ENCODE results near the gene RAB3GAP2.
"Not testable (repeated sequence)": the region's sequence is repeated elsewhere in the genome, so short reads cannot be mapped to it uniquely, and the experiment has no call there.

RAB3GAP2 gene

DNA sequence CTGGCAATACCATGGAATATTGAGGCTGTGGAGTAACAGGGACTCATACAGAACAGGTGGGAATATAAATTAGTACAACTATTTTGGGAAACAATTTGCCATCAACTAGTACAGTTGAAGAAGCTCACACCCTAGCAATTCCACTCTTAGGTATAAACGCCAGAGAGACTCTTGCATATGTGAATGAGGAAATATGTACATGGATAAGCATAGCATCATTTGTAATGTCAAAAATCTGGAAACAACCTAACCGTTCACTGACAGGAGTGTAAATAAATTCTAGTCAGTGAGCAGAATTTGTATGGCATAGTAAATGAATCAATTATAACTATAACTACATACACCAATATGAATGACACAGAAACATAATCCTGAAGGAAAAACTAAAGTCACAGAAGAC, 83.7 kb downstream of the RAB3GAP2 start:
- no peak for DNase-seq

DNA sequence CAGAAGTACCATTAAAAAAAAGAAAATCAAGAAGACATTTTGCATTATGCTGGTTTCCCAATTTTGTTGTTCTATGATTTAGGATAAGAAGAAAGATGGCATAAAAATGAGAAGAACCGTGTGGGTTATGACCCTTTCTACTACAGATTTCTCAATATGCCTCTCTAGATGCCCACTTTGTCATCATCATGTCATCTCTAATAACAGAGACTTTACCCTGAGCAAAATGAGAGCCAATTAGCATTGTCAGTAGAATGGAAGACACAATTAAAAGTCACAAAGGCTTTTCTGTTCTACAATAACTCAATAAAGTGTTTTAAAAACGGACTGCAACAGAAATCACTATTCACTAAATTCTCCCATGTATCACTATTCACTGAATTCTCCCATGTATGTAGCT, 85.5 kb downstream of the RAB3GAP2 start:
- no peak for DNase-seq

DNA sequence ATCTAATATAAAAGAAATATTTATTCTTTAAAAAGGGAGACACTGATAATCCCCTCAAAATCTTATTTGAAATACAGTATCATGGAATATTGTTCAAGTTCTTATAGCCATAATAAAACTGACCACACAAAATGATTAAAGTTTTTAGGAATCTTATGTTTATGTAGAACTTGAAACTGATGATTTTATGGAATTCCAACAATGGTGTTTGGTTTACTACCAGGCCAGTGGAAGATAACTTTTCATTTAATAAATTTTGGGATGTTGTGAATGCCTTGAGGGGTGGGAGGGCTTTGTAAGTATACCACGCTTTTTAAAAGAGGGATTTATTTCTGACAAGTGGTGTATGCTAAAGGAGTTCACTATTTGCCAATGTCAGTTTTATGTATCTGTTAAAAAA, 87.7 kb downstream of the RAB3GAP2 start:
- DNase-seq, result no peak

DNA sequence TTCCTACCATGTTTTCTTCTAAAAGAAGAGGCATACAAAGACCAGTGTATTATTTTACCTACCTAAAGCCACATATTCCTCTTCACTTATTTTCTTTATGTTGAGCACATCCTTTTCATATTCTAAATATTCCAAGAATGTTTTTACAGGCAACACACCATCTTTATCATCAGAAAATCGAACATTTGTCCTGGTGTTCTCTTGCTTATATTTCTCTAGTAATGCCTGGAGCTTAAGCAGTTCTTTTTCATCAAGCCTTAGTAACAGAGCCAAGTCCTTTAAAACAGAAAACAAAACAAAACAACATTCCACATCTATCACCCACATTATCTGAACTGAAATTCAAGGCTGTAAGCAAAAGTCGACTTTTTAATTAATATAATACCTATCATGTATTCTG, 89.6 kb downstream of the RAB3GAP2 start:
- DNase-seq, result no peak

DNA sequence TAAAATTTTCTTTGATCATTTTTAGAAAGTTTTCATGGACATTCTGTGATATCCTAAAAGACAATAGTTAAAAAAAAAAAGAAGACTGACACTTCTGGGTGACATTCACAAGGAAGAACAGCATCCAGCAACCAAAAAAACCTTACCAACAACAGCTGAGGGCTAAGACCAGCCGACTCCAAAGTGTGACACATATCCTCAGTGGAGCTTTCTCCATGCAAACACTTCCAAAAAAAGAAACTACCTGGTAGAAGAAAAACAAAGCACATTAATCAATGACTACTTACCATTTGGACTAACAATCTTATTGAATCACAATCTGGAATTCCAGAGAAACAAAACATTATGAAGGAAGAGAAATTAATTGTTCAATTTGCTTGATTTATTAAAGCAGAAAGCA, 90.1 kb downstream of the RAB3GAP2 start:
- no peak for DNase-seq

DNA sequence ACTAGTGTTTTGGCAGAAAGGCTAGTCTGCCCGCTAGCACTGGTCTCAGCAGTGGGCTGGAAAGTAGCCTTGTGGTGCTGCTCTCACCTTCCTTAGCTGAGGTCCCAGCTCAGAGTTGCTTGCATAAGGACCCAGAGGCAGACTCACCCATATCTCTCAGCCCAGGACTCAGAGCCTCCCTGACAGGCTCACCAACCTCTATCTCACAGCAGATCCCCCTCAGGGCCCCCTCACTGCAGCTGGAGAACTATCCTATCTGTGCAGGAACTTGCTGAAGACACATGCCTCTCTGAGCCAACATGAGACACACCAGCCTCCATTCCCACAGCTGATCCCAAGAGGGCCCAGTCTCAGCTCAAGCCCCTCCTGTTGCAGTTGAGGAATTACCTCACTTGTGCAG, 95.7 kb downstream of the RAB3GAP2 start:
- DNase-seq, result no peak

DNA sequence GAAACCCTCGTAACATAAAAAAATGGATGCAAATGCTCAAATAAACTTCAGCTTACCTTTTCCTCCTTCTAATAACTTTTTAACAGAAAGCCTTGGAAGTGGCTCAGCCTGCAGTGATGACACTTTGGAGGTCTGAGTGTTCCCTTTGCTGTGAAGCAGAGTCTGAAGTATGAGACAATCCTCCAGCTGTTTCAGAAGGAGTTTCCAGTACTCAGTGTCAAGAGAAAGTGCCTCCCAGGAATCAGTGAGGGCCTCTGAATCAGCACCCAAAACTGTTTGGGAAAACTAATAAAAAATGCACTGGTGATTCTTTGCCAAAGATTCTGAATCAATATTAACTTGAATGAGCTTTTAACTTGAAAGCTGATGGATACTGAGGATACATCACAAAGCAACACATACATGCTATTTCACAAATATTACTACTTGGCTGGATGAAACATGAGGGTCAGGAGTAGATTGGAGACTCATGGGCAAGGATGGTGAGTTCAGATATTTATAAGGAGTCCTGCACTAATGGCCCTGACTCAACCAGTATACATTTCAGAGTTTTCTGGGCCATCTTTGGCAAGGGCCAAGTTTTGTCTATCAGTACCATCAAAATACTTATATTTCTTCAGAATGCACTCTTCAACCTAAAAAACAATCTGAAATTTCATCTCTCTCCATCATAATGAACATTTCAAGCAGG, 101.3 kb downstream of the RAB3GAP2 start:
- no peak for DNase-seq

DNA sequence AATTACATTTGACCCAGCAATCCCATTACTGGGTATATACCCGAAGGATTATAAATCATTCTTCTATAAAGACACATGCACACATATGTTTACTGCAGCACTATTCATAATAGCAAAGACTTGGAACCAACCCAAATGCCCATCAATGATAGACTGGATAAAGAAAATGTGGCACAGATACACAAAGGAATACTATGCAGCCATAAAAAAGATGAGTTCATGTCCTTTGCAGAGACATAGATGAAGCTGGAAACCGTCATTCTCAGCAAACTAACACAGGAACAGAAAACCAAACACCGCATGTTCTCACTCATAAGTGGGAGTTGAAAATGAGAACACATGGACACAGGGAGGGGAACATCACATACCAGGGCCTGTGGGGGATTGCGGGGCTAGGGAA, 102.4 kb downstream of the RAB3GAP2 start:
- not testable (repeated sequence) for DNase-seq

DNA sequence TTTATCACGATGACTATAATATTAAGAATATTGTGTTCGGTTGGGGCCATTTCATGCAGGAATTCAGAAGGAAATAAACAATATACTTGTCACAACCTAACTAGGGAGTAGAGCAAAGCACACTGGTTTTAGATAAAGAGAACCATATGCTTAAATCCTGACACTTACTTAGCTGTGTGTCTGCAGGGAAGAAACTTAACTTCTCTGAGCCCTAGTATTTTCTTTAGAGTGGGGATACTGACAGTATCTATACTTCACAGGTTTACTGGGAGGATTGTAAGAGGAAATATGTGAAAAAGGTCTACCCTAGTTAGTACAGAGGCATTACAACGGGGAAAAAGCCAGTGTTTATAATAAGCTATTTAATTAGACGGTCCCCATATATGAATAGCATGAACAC, 105.4 kb downstream of the RAB3GAP2 start:
- DNase-seq, result no peak

DNA sequence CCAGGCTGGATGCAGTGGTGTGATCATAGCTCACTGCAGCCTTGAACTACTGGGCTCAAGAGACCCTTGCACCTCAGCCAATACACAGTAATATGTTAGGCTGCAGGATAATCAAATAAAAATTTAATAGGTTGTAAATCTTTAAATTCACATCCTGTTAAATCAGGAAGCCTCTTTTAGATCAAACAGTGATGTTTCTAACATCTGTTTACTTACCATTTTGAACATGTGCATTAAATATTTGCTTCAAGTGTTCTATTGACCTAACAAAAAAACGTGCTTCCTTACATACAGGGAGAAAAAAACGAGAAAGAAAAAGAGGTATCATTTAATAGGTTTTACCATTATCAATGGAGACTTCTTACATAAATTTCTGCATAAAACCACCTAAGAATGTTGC, 107.7 kb downstream of the RAB3GAP2 start:
- no peak for DNase-seq

DNA sequence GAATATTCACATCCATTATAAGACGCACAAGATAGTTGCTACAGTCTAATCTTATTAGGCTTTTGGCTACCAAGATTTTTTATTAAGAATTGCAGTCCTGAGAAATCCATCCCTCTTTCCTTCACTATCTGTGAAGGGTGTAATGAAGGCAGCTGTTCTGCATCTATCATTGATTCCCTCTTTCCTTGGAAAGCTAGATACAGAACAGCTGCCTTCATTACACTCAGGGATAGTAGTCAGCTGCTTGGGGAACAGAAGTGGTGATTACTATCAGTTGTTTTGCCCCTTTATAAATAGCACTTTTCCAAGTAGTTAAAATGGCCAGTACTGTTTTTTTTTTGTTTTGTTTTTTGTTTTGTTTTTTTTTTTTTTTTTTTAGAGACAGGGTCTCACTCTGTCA, 108.1 kb downstream of the RAB3GAP2 start:
- no peak for DNase-seq

DNA sequence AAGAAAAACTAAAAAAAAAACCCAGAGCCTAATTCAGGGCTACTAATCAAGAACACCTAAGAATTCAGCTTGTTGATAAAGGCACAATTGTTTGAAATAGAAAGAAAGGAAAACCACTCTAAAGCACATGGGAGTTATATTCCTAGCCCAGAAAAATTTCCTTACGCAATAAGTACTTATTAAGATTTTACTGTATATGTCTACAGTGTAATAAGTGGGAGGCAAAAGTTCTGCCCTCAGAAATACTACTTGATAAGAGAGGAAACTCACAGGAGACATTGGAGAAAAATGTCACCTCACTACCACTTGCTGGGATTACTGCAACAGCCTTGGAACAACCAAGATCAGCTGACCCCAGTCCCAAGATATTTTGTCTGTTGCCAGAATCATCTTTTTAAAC, 112.2 kb downstream of the RAB3GAP2 start:
- no peak for DNase-seq

DNA sequence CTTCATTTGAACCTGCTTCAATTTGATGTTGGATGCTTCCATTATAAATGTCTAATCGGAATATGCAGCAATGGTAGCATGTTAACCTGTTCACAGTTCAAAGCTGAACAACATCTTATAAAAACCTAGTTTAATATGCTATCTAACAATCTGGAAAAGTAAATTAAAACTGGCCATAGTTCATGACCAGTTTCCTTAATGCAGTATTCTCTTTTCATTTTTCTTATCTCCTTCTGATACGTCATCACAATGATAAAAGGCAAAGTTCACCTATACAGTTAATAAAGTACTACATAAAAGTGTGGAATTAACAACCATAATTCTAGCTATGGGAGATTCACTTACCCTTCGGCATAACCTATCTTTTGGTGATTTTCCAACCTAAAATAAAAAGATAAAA, 113.2 kb downstream of the RAB3GAP2 start:
- no peak for DNase-seq

DNA sequence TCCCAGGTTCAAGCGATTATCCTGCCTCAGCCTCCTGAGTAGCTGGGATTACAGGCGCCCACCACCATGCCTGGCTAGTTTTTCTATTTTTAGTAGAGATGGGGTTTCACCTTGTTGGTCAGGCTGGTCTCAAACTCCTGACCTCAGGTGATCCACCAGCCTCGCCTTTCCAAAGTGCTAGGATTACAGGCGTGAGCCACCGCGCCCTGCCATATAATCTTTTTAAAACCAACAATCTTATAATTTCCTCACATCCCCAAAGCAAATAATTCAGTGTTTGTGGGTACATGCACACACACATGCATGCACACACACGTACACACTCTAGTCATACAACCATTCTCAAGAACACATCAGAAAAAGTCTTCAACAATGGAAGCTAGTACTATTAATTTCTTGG, 113.7 kb downstream of the RAB3GAP2 start:
- DNase-seq, result not testable (repeated sequence)

DNA sequence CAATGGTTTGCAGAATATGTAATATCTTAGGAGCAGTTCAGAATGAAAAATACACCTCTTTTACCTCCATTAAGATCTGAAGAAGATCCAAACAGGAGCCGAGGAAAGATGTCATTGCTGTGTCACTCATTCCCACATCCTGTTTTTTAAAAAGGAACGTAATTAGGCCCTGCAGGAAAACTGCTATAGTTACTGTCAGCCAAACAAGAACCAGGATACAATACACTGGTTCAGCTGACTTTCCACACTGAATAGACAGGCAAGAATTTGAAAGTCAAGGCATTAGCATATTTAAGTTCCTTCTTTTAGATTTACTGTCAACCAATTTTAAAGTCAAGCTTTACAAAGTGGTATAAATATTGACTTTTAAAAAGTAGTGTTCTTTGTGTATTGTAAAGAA, 114.5 kb downstream of the RAB3GAP2 start:
- DNase-seq, result peak in 2 of 4 experiments; percentile 11 to 16

DNA sequence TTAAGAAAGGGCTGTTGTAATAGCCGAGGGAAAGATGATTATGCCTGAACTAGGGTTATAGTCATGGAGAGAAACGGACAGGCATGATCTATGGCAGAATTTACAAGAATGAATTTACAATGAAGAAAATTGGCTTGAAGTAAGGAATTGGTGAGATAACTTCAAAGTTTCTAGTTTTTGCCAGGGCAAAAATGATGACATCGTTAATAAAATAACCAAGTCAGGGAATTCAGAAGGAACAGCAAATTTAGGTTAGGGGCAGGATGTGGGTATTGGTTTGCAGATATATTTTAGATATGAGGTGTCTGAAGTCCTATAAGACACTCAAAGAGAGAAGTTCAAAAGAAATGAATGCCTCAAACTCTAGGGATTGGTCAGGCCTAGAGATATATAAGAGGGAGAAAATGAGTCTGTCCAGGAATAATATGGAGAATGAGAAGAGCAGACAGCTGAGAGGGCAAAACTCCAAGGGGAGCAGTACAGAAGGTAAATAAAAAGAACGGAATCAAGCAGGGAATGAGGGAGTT, 115.6 kb downstream of the RAB3GAP2 start:
- DNase-seq, result no peak

DNA sequence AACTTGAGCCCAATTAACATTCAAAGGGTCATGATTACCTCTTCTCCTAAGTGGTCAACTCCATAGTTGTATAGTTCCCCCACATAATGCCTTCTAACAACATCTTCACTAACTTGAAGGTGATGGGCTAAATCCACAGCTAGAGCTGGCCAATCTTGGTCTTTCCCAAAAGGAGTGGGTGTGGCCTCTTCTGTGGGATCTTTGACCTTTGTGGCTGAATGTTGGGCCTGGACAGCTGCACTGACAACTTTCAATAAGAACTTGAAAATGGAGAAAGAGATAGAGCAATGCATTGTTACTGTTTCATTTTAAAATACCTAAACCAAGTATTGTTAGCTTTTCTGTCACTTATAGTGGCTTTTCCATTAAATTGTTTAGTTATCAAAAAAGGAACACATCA, 119.1 kb downstream of the RAB3GAP2 start:
- DNase-seq, result no peak

DNA sequence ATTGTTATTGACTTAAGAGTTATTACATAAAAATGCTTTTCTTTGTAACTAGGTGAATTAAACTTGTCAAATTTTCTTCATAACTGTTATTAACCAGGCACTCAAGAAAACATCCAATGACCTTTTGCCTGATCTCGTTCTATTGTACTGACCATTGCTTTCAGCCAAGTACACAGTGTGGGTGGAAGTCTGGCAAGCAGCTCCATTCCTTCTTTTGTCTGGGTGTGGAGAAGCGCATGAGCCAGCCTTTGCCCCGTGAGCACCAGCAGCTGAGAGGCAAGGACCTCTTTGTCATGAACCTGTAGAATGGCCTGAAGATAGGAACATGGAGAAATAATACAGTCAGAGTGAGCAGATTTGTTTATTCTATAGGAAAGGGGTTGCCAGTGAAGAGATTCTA, 120.8 kb downstream of the RAB3GAP2 start:
- no peak for DNase-seq

DNA sequence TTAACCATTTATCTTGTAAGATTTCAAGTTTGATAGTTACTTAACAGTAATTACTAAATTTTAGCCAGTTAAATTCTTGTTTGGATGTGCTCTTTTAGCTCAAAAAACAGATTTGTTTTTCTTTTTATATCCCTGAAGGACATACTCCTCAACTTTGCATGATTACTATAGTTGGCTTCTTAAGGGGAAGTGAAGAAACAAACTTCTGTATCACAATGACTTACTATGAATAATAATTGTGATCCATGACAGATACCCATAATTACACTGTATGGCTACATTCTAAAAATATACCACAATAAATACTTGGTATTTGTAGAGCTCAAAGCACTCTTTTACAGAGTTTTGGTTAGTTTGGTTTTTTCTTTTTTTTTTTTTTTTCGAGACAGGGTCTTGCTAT, 122.5 kb downstream of the RAB3GAP2 start:
- no peak for DNase-seq

DNA sequence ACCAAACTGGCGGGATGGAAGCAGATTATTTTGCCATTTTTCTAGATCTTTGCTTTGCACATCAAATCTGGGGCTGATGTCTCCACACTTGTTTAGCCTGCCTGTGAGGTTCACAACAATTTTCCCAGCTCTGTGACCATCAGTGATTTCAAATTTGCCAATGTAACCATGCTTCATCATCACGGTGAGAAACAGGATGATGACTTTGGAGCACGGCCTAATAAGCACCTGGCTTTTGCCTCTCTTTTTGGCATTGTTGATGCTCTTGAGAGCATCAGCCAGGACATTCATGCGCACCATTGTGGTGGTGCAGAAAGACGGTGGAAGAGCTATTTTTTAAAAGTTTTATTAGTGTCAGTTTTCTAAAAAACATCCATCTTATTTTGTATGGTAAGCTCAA, 128.2 kb downstream of the RAB3GAP2 start:
- DNase-seq, result no peak

DNA sequence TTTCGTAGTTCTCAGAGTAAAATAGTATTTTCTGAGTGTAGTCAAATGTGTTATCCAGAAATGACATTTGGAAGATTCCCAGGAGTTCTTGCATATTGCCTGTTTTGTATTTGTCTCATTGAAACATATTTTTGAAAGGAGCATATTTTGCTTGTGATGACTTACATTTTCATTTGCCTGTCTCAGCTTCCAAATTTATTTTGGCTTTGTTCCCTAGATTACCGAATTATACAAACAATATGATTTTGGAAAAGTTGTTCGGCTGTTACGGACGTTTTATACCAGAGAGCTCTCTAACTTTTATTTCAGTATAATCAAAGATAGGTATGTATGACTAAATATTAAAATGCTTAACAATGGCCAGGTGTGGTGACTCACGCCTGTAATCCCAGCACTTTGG, 132.3 kb downstream of the RAB3GAP2 start:
- DNase-seq, result no peak

DNA sequence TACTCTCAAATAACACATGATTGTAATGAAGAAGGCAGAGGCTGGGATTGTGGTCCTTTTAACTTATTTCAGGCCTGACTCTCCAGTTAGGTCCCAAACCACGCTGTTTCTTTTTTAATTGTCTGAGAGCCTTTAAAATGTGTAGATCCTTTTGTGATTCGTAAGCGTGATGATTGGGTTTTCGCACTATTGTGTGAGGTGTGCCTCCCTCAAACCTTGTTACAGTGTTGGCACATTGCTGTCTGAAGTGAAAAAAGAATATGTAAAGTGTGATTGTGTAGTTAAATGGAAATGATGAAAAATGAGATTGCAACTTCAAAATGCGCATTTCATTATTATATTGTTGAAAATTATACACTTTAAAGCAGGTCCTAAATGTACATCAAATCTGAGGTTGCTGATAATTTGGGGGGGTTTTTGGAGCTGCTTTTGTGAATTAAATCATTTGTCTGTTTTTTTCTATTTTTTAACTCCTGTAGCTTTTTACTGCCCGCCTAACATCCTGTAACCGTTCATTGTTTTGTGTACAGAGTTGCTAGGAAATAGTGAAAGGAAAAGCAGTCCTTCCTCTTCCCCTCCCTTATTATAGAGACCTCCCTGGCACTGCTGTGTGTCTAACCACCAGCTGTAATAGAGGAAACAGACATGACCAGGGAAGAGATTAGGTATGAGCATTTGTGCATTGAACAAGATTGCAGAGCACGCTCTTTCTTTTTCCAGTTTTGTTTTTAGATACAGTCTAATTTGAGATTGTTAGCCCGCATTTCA, 135.1 kb downstream of the RAB3GAP2 start:
- peak in 3 of 4 experiments; percentile 9 to 27 (median 22) for DNase-seq

DNA sequence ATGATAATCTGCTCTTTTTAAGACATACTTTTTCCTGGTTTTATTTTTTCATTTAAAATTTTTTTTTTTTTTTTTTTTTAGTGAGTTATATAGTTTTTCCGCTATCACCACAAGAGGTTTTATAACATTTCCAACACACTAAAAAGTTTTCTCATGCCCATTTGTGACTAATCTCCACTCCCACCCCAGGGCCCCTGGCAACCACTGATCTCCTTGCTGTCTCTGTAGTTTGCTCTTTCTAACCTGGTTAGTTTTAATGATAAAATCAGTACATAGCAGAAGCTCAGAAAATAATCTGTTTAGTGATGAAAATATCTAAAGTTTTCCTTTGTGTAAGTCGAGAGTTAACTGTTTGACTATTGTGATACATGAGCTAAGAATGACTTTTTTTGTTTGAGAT, 136.5 kb downstream of the RAB3GAP2 start:
- DNase-seq, result no peak

All from suppressor macrophage (primary cell).